NCI-H2081 (cell line): ENCODE data around the gene PCYT1A.
"Not testable (repeated sequence)": the region's sequence is repeated elsewhere in the genome, so short reads cannot be mapped to it uniquely, and the experiment has no call there.

Source experiments
- DNase-seq, 2 experiments: peaks; one replicate each; lab custom pipeline; 2025; lab: John Stamatoyannopoulos, UW

The PCYT1A gene

DNA sequence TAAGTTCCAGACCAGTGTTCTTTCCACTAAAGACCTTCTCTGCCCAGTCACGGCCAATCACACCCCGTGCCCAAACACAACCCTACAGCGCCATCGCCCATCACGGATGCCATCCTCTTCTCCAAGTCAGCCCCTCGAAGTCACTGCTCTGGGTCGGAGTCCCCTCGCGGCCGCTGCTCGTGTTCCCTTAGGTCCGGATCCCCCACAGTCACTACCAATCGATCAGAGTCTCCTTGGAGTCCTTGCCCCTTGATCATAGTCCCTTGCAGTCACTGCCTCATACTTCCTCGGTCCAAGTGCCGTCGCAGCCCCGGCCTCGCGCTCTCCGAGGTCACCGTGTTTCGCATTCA lies 461 bp downstream of the PCYT1A start:
- DNase-seq: peak in 1 of 2 experiments; percentile 38

DNA sequence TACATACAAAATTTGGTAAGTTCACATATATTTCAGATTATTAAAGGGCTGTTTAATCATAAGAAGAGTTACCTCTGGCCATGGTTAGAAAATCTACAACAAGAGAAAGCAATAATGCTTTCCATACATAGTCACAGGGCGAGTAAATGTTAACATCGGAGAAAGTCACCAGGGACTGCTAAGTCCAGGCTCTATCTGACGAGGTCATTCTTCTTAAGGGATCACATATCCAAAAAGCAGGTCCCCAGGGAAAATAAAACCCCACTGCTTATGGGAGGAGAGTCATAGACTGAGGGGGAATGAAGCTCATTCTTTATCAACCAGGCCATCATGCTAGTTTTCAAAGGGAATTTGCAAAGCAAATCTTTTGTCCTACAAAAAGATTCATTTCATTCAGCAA lies 3.1 kb downstream of the PCYT1A start:
- no peak for DNase-seq

DNA sequence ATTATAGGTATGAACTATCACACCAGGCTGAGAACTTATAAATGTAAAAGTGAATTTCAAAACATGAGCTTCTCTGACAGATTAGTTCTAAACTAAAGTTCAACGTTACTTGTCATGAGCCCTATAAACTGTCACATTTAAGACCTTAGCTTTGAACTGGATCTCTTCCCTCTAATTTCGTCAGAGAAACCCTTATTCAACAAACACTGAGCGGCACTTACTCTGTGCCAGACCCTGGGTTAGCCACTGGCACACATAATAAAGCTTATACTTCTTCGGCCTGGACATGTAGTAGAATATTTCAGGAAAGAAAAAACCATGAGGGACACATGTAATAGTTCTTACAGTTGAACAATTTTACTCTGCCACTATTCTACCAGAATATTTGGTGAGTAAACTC lies 5.6 kb downstream of the PCYT1A start:
- no peak for DNase-seq

DNA sequence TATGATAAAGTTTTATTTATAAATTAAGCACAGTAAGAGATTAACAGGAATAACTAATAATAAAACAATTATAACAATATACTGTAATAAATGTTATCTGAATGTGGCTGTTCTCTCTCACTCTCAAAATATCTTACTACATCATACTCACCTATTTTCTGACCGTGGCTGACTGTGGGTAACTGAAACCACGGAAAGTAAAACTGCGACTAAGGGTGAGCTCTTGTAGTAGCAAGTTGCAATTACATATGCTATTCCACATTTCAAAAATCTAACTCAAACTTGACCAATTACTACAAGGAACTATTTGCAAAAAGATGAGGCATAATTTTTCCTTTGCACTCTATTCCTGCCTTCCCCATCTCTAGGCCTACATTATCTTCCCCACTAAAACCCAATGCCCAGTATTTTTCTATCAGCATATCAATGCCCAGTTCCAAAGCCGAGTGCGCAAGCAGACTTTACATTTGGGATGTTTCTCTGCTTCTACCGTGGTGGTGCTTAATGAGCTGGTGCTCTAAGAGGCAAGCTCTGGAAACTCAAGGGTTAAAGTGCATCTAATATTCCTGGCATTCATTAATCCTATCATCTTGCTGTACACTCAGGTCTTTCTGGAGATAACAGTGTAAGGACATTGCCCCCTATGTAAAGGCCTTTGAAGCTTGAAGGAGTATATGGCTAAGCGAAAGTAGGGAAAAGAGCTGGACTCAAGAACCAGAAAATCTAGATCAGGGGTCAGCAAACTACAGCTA lies 6.7 kb downstream of the PCYT1A start:
- no peak for DNase-seq

DNA sequence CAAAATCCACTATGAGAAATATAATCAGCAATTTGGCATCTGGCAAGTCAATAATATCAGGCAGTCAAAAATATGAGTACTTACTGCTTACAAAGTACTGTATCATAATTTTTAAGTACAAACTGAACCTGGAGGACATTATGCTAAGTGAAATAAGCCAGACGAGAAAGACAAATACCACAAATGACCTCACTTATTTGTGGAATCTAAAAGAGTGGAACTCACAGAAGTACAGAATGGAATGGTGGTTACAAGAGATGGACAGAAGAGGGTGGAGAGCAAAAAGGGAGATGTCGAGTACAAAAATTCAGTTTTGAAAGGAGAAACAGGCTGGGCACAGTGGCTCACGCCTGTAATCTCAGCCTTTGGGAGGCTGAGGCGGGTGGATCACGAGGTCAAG lies 12.4 kb downstream of the PCYT1A start:
- no peak for DNase-seq

DNA sequence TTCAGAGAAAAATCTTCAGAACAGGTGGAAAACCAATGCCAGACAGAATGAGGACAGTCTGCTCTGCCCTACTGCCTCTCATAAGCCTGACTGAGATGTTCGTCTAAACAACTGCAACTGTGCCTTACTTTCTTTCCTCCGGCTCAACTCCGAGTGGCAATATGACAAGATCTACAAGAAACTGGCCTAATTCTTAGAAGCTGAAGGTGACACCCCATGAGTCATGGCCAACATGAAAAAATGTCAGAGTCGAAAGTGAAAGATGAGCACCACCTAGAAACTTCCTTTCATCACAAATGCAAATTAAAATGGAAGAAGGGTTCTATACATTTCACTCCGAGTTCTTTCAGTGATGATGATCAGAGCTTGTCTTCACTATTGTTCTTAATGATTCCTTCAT lies 12.9 kb downstream of the PCYT1A start:
- no peak for DNase-seq

DNA sequence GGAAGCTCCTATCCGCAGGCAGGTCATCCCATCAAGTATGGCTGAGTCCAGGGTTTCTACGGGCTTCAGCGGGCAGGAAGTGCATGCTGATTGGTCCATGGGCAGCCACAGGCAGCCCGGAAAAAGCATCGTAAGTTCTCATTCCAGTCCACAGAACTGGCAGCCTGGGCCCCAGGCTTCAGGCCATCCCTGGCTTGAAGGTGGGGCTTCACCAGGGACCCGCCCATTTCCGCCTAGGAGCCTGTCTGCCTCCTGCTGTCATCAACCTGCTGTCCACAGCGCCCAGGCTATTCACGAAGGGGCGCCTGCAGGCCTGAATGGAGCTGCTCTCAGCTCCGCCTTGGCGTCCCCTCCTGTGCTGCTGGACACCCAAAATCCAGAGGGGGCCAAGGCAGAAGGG lies 13.9 kb downstream of the PCYT1A start:
- DNase-seq: no peak

DNA sequence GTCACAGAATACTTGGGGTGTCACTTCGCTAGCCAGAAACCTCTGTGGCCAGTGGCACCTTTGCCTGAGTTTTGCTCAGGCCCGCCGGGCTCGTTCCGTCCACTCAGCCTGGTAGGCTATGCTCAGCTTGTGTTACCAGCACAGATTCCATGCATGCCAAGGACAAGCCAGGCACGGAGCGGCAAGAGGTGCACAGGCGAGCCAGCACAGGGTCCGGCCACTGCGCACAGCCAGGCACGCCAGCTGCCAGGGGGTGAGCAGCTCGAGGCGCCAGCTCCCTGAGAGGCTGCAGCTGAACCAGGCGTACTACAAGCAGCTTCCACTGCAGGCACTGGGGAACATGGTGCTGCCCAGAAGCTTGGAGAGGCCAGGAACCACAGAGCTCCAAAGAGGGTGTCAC lies 14.7 kb downstream of the PCYT1A start:
- DNase-seq: no peak

DNA sequence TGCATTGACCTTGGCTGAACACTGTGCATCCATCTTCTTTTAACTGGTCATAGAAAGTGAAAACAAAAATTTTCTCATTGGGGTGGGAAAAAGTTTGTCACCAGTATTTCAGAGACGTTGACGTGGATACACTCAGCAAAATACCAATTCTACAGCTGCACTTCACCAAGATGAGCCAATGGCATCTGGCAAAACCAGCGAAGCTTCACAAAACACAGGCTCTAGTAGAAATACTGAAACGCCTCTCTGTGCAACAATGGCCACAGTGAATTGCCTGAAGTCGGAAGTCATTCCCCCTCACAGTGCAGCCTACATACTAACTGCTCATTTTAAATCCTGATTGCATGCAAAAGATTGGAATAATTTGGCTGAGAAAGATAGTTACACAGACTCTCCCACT lies 17.0 kb downstream of the PCYT1A start:
- DNase-seq: no peak

DNA sequence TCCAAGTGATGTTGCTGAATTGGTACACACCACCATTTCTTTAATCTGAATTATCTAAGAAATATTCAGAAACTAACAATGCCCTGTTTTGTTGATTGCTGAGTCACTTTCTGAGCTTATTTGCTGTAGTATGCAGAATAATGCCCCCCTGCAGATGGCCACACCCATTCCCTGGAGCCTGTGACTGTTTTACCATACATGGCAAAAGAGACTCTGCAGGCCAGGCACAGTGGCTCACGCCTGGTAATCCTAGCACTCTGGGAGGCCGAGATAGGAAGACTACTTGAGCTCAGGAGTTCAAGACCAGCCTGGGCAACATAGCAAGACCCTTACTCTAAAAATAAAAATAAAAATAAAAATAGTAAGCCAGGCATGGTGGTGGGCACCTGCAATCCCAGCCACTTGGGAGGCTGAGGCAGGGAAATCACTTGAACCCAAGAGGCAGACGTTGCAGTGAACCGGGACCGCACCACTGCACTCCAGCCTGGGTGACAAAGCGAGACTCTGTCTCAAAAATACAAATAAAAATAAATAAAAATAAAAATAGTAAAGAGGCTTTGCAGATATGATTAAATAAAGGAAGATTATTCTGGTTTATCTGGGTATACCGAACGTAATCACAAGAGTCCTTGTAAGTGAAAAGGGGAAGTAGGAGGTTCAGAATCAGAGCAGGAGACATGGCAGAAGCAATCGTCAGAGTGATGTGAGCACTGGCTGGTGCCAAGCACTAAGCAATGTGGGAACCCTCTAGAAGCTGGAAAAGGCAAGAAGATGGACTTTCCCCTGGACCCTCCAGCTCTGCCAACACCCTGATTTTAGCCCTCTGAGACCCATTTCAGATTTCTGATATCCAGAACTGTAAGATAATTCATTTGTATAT lies 19.0 kb downstream of the PCYT1A start:
- DNase-seq: peak; percentile 18 to 63

DNA sequence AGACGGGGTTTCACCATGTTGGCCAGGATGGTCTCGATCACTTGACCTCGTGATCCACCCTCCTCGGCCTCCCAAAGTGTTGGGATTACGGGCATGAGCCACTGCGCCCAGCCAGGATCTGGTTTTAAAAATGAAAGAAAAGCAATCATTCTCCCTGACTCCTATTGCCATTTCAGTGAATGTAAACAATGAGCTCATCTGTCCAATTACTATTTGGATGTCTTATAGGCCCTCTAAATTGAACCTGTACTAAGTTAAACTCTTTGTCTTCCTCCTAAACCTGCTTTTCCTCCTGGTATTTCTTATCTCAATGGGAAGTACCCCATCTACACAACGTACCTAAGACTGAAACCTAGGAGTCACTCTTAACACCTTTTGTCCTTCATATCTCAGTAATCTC lies 23.7 kb downstream of the PCYT1A start:
- DNase-seq: no peak

DNA sequence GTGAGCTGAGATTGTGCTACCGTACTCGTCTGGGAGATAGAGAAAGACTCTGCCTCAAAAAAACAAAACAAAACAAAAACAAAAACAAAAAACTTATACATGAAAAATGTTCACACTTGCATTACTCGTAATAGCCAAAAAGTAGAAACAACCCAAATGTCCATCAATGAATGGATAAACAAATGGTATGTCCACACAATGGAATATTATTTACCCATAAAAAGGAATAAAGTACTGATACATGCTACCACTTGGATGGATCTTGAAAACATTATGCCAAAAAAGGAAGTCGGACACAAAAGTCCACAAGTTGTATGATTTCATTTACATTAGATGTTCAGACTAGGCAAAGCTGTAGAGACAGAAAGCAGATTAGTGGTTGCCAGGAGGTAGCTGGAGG lies 26.7 kb downstream of the PCYT1A start:
- DNase-seq: no peak

DNA sequence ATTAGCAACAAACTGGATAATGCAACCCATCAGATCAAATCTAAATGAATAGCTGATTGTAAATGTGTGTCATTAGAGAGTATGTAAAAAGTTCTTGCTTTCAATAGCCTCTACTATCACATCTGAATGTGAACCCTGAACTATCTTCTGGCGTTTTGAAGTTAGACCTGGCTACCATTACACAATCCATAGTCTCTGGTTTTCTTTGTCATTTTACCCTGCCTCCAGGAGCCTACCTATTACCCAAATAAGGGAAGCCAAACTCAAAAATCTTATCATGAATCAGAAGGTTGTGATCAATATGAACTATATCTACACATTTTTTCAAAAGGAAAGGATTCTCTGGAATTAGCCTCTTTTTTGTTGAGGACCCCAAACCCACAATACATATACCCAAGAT lies 31.8 kb downstream of the PCYT1A start:
- no peak for DNase-seq

DNA sequence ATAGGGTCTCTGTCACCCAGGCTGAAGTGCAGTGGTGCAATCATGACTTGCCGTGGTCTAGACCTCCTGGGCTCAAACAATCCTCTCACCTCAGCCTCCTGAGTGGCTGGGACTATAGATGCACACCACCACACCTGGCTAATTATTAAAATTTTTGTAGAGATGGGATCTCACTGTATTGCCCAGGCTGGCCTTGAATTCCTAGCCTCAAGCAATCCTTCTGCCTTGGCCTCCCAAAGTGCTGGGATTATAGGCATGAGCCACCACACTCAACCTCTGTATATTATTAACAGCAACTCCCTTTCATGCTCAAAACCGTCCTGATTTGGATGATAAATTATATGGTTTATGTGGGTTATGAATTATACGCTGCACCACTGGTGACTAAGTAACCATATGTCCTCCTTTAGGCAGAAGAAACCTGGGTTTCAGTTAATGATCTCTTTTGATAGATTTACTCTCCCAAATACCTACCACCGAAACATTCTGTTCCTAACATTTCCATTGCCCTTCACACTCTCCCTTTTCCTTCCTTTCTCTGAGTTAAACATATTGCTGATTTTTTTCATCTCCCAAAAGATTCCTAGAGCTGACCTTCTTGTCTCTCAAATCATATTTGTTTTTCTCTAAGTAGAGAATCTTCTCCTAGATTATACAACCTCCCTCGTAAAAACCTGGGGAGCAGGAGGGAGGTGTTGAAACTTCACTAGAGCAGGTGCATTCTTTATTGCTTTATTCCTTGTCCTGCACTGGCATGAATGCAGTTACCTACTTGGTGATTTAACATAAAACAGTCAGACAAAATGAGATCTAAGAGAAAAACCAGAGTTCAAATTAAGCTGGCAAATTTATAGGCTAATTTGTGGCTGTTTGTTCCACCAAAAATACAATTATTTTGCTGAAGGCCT lies 32.9 kb downstream of the PCYT1A start:
- DNase-seq: no peak

DNA sequence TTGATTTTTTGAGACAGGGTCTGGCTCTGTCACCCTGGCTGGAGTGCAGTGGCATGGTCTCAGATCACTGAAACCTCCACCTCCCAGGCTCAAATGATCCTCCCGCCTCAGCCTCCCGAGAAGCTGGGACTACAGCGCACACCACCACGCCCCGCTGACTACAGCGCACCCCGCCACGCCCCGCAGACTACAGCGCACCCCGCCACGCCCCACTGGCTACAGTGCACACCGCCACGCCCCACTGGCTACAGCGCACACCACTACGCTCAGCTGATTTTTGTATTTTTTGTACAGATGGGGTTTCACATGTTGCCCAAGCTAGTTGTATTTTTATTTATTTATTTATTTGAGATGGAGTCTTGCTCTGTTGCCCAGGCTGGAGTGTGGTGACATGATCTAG lies 35.6 kb downstream of the PCYT1A start:
- no peak for DNase-seq

DNA sequence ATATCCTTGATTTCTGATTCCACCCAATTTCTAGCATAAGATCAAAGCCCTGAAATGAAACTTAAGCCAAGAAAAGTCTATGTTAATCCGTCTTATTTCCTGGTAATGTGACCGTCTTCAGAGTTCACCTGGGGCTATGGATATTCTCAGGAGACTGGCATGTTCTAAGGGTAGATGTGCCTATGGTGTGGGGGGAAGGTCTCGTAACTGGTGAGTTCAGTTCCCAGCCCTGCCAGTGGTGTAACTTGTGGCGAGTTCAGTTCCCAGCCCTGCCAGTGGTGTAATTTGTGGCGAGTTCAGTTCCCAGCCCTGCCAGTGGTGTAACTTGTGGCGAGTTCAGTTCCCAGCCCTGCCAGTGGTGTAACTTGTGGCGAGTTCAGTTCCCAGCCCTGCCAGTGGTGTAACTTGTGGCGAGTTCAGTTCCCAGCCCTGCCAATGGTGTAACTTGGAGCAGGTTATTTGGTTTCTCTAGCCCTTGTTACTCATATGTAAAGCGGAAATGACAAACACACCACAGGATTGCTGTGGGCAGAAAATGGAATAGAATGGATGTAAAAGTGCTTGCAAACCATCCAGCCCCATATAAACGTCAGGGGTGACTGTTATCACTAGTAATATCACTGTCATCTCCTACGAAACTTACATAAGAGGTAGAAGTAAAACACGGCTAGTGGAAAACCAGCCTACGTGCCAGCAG lies 40.8 kb downstream of the PCYT1A start:
- DNase-seq: no peak

DNA sequence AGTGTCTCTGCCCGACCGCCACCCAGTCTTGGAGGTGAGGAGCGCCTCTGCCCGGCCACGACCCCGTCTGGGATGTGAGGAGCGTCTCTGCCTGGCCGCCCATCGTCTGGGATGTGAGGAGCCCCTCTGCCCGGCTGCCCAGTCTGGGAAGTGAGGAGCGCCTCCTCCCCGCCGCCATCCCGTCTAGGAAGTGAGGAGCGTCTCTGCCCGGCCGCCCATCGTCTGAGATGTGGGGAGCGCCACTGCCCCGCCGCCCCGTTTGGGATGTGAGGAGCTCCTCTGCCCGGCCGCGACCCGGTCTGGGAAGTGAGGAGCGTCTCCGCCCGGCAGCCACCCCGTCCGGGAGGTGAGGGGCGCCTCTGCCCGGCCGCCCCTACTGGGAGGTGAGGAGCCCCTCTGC lies 43.4 kb downstream of the PCYT1A start:
- not testable (repeated sequence) for DNase-seq

DNA sequence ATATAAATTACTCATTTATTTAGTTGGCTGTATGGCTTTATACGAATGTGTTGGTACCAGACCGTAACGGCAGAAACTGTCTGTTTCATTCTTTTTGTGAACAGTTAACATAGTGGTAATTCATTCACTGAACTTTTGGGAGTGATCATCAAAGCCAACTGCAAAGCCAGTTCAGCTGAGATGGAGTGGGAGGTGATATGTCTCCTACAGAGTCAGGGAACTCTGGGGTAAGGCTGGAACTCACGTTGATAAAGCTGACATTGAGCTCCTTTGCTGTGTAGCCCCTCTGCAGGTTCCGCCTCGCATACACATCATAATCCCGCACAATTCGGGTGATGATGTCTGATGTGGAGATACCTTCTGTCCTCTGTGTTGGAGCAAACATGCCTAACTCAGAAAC lies 45.8 kb downstream of the PCYT1A start:
- DNase-seq: no peak

DNA sequence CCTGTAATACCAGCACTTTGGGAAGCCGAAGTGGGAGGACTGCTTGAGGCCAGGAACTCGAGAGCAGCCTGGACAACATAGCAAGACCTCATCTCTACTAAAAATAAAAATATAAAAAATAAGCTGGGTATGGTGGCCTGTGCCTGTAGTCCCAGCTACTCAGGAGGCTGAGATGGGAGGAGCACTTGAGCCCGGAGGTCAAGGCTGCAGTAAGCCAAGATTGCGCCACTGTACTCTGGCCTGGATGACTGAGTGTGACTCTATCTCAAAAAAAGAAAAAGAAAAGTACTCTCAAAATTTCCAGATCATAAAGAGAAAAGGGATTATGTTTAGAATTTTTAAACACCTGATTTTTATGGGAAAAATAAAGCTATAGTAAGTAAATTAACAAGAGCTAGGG lies 47.1 kb downstream of the PCYT1A start:
- no peak for DNase-seq

DNA sequence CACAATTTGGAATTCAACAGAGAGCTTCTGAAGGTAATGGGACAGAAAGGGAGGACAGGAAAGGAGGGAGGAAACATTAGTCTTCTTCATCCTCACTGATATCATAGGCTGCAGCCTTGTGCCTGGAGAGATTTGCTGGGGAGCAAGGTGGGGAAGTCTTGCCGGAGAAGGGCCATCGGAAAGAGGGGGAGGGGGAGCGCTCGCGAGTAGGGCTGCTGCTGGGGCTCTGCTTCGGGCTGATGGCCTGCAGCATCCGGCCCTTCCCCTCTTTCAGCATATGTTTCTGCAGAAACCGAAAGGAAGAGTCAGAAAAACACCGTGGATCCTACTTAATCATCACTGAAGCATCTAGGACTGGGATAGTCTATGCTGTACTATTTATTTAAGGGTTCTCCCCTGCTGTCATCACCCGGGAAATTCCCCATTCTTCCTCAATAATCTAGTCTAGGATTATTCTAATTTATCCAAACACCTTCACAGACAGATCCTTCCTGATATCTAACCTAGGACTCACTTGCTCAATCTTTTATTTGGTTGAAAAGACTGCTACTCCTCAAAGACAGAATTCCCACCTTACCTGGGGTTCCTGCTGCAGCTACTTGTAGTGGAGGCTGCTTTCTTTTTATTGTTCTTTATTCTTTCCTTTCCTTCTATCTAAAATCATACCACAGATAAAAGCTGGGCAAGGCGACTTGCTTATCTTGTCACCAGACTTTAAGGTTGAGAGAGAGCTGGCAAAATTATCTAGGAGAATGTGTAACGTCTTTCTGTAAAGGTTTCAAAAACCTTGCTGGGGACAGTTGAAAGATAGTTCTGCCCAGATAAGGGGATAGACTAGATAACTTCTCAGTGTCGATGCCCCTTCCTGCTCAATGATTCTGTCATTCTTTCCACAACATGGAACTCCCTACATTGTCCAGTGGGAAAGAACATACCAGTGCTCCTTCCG lies 48.6 kb downstream of the PCYT1A start:
- DNase-seq: no peak

DNA sequence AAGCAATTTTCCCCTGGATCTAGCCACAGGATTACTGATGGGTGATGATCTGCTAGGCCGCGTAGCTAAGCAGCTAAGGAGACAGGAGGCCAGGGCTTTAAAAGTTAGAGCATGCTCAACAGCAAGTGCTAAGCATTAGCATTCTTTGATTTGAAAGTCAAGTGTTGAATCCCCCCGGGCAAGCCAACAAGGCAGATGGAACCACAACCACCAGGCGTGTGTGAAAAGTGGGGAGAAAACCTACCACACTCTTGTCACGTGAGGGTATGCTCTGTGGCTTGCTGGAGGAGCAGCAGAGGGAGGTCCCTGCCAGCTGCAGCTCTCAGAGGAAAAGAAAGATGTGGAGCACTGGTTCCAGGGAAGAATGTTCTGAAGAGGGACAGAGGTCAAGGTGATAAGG lies 50.3 kb downstream of the PCYT1A start:
- no peak for DNase-seq
